ENCODE measurements around the gene MOB4.
"Not testable (repeated sequence)": the region's sequence is repeated elsewhere in the genome, so short reads cannot be mapped to it uniquely, and the experiment has no call there.

MOB4 gene

DNA sequence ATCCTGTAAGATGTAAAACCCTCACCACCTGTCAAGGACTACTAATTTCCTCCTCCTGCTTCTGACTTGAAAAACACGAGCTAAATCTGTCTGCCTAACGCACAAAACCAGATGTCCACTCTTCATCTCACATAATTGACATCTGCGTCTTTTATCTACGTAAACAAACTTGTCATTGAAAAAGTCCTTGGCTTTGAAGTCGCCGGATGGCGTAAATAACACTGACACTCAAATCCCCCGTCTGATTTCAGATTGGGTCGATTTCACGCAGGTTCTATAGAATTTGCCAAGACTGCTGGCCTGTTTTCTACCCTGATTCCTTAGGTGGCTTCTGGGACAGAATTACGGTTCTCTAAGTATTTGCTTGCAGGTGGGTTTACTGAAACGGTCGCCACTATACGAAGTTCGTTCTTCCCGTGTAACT is 539 bp upstream of the MOB4 start:
- no peak for FAIRE-seq

DNA sequence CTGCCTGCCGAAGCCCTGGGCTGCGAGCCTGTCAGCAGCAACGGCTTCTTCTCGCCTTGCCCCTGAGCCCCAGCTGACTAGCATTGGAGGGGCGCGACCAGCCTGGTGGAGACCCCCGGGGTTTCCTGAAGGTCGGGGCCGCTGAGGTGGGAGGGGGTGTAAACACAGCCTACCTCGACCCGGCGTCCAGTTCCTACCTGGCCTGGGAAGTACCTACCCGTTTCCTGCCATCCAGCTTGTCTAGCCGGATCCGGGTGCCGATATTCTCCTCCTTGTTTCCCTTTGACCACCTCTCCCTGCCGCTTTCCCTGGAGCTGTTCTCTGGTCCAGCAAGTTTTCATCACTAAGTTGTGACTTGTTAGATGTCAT is 511 bp downstream of the MOB4 start:
- no peak for FAIRE-seq

DNA sequence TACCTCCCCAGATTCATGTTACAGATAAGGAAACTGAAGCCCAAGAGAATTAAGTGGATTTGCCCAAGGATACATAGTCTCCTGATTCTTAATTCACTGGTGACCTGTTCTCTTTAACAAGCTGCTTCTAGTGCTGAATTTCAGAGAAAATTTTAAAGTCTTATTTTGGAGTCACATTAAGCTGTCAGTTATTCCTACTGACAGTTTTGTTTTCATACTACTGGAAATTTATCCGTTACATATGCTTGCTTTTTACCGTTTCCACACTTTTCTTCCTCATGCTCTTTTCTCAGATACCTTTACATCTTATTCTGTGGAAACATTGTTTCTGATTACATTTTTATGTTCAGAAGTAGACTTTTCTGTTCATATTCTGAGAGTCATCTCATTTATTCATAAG is 1.3 kb downstream of the MOB4 start:
- no peak for FAIRE-seq

DNA sequence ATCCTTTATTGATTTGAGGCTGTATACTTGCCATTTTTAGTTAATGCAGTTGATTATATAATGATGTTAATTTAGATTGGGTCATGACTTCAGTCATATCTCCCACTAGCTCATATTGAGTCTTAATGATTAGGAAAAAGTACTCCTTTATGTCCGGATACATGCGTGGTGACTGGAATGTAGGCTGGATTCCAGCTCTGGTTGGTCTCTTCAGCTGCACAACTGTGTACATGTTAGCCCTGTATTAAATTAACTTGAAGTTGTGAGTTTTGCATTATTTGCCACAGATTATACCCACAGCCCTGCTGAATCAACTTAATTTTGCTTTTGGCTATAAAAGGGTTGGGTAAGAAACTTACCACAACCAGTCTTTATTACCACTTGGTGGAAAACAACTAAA is 22.5 kb downstream of the MOB4 start:
- FAIRE-seq = no peak

DNA sequence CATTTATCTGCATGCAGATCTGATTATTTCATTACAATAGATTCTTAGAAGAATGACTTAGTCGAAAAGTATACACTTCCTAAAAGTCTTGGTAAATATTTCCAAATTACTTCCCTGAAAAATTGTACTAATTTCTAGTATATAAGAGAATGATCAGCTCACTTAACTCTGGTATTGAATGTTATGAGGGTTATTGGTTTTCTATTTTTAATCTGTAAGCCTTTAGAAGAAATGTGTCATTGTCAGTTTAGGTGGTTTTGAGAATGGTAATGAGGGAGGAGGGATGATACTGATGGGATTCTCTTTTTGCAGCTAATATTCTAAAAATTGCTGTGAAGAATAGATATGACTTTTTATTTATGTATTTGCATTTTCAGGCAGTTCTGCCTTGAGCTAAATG is 23.9 kb downstream of the MOB4 start:
- FAIRE-seq = no peak

DNA sequence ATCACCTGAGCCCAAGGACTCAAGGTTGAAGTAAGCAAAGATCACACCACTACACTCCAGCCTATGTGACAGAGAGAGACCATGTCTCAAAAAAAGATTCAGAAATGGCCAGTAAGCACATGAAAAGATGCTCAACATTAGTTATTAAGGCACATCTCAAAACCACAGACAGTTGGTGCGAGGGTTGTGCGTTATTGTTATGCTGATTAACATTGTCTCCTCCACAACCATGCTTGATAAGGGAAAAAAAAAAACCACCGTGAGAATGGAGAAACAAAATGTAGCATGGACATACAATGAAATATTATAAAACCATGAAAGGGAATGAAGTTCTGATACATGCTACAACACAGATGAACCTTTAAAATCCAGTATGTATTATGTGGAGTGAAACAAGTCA is 27.3 kb downstream of the MOB4 start:
- FAIRE-seq = no peak

DNA sequence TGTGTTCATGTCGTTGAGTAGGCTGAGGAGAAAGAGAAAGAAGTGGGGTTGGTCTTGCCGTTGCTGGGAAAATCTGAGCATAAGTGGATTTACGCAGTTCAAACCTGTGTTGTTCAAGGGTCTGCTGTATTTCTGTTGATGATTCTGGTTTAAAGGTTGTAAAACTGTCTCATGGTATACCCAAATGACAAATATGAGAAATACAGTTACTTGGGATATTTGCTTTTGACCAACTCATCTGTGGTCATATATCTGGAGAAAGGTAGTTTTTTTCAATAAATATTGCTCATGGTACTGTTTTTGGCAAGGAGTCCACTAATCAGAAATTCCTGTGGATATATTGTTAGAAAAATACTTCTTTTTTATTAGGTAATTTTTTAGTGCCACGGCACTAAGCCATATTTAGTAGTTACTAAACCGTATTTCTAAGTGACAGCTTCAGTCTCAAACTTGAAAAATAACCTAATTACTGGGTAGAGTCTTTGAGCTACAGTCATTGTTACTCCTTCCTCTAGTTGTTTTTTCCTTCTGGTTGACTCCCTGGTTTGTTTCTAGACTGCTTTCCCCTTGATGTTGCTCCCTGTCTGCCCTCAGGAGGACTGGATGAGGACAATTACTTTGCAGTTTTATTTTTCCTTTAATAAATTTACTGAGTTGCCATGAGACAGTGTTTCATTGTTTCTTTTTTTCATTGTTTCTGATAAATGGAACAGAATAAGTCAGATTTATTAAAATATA is 31.5 kb downstream of the MOB4 start:
- FAIRE-seq = no peak

DNA sequence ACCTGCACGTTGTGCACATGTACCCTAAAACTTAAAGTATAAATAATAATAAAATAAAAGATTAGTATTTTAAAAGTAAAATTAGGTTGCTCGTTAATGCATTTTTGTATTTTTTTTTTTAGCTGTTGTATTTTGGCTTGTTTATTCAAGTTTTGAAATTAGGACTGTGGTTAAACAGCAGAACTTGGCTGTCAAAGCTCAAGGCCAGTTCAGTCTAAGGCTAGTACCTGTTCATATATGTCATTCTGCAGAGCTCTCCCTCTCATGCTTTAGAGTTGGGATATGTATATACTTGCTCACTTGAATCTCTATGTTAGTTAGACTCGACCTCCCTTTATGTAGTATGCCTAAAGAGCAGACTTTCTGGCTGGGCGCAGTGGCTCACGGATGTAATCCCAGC is 32.7 kb downstream of the MOB4 start:
- FAIRE-seq = no peak

DNA sequence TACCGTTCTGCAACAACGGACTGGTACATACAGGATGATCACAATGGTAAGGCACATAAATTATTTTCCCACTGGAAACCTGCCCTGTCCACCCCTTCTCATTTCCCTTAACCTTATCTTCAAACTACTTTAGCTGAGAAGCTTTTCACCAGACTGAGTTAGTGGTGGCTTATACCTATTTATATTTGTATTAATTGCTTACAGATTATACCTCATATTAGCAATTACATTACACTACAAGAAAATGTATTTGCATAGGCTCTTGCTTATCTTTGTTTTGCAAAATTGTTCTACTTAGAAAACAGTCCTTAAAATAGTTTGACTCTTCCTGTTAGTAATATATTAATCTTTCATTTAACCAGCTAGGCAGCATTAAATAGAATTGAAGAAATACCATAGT is 35.4 kb downstream of the MOB4 start:
- peak; percentile 41 for FAIRE-seq

DNA sequence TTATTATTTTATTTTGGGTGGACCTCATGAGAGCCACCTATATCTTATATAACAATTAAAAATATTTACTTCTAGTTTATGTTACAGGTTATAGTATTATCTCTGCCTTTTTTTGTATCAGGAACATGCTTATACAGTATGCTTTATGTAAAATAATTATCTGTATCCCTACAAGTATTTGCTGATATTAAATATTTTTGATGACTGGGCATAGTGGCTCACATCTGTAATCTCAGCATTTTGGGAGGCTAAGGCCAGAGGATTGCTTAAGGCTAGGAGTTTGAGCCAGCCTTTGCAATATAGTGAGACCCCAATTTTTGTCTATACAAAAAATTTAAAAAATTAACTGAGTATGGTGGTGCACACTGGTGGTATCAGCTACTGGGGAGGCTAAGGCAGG is 39.6 kb downstream of the MOB4 start:
- FAIRE-seq = no peak

DNA sequence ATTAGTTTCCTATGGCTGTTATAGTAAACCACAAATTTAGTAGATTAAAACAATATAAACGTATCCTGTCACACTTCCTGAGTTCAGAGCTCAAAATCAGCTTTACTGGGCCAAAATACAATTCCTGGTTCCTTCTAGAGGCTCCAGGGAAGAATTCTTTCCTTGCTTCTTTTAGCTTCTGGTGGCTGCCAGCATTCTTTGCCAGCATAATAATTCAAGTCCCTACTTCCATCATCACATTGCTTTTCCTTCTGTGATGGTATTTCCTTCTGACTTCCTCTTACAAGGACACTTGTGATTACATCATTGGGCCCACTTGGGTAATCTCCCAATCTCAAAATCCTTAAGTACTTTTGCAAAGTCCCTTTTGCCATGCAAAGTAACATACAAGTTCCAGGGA is 40.6 kb downstream of the MOB4 start:
- no peak for FAIRE-seq

DNA sequence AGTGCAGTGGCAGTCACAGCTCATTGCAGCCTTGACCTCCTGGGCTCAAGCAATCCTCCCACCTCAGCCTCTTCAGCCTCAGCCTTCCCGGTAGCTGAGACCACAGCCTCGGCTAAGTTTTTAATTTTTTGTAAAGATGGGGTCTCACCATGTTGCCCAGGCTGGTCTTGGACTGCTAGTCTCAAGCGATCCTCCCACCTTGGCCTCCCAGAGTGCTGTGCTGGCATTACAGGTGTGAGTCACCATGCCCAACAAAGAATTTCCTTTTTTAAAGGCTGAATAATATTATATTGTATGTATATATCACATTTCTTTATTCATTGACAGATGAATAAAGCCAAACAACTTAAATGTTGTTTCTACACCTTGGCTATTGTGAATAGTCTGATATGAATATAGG is 42.5 kb downstream of the MOB4 start:
- FAIRE-seq = no peak

DNA sequence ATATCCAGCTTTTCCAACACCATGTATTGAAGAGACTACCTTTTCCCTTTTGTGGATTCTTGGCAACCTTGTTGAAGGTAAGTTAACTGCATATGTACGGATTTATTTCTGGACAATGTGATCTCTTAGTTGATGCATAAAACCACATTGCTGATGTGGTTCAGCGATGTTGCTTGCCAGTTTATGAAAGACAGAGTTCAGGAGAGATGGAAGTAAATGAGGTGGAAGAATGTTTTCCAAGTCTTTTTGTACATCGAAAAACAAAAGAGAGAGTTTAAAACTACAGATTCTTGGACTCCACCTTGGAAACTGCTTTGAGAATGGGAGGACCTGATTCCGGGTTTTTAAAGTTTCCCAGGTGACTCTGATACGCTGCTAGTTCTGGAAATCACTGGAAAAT is 43.8 kb downstream of the MOB4 start:
- no peak for FAIRE-seq

DNA sequence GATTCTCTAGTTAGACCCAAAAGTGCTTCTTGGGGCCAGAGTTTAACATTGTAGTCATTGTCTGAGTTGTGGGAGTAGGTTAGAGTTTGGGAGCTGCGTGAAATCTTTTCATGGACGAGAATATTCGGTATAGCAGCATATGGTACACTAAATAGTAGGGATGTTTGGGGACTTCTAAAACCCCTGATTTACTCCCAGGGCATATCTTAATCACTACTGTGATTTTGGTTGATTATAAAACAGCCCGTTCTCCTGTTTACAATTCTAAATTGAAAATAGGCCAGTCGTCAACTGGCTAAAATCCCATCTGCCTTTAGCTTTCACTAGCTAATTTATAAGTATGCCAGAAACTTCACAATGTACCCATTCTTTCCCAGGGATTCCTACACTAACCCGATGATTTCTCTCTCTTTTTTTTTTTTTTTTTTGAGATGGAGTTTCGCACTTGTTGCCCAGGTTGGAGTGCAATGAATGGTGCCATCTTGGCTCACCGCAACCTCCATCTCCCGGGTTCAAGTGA is 44.3 kb downstream of the MOB4 start:
- no peak for FAIRE-seq

DNA sequence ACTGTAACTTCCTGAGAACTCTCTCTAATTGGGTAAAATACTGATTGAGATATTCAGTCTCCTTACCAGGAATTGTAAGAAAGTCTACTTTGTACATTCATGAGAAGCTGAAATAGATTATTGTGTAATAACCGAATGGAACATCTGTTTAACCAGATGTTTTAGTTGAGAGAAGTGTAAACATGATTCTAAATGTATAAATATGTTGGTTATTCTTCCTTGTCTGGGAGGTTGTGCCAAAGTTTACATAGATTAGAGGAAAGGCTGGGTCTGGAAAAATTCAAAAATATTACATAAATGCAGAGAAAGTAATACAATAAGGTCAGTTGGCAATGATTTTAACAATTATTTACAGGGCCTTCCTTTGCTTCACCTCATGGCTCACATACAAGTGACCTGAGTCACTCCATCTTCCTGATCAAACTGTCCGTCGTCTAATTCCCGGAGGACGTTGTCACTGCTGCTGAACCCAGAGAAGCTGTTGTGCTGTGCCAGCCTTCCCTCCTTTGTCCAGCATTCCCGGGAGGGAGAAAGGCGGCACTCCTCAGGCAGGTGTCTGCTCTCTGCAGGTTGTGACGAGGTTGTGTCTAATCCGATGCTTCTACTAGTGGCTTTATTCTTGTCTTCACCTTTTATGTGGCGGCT is 55.9 kb downstream of the MOB4 start:
- FAIRE-seq = no peak

DNA sequence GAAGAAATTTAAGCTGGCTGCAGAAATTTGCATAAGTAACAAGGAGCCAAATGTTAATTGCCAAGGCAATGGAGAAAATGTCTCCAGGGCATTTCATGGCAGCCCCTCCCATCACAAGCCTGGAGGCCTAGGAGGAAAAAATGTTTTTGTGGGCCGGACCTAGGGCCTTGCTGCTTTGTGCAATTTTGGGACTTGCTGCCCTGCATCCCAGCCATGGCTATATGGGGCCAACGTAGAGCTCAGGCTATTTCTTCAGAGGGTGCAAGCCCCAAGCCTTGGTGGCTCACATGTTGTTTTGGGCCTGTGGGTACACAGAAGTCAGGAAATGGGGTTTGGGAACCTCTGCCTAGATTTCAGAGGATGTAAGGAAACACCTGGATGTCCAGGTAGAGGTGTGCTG is 57.7 kb downstream of the MOB4 start:
- FAIRE-seq = no peak

DNA sequence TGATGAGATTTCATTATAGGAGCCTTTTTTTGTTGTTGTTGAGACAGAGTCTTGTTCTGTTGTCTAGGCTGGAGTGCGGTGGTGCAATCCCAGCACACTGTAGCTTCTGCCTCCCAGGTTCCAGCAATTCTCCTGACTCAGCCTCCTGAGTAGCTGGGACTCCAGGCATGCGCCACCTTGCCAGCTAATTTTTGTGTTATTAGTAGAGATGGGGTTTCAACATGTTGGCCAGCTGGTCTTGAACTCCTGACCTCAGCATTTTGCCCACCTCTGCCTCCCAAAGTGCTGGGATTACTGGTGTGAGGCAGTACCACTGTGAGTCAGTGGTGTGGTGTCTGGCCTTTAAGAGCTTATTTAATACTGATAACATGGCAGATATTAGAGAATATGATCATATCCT is 60.1 kb downstream of the MOB4 start:
- no peak for FAIRE-seq

DNA sequence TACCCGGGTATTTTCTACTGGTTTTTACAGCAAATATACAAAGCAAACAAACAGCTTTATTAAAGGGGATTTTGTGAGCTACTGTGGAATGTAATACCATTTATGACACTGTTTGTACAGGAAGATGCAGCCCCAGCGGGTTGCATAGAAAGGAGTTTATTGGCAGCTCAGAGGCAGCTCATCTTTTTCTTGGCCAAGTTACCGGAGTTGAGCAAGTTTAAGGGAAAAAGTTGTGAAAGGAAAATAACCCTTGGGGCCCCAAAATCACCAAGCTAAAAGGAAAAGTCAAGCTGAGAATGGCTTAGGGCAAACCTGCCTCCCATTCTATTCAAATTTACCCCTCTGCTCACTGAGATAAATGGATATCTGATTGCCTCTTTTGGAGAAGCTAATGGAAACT is 60.8 kb downstream of the MOB4 start:
- no peak for FAIRE-seq

DNA sequence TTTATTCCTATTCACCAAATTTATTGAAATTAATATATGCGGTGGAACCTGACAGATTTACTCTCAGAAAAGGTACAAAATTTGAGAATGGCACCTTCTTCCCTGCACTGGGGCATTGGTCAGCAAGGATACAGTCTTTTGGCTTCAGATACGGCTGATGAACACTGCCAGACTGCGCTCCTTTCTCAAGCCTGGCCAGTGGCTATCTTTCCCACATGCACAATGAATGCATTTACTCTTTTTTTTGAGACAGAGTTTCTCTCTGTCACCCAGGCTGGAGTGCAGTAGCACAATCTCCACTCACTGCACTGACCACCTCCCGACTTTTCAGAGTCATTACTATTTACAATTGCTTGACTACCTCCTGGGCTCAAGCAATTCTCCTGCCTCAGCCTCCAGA is 61.6 kb downstream of the MOB4 start:
- FAIRE-seq = no peak

DNA sequence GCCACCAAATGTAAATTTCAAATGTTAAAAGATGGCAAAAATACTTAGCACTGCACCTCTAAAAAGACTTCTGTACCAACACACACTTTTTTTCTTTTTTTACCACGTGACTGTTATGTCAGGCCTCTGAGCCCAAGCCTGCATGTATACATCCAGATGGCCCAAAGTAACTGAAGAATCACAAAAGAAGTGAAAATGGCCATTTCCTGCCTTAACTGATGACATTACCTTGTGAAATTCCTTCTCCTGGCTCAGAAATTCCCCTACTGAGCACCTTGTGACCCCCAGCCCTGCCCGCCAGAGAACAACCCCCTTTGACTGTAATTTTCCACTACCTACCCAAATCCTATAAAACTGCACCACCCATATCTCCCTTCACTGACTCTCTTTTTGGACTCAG is 62.4 kb downstream of the MOB4 start:
- FAIRE-seq = not testable (repeated sequence)

DNA sequence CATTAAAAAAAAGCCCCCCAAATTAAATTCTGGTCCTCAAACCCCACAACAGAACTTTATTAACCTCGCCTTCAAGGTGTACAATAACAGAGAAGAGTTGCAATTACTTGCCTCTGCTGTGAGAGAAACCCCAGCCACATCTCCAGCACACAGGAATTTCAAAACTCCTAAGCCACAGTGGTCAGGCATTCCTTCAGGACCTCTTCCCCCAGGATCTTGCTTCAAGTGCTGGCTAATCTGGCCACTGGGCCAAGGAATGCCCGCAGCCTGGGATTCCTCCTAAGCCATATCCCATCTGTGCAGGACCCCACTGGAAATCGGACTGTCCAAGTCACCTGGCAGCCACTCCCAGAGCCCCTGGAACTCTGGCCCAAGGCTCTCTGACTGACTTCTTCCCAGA is 64.3 kb downstream of the MOB4 start:
- not testable (repeated sequence) for FAIRE-seq

DNA sequence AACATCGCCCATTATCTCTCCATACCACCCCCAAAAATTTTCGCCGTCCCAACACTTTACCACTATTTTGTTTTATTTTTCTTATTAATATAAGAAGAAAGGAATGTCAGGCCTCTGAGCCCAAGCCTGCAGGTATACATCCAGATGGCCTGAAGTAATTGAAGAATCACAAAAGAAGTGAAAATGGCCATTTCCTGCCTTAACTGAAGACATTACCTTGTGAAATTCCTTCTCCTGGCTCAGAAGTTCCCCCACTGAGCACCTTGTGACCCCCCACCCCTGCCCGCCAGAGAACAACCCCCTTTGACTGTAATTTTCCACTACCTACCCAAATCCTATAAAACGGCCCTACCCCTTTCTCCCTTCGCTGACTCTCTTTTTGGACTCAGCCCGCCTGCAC is 71.4 kb downstream of the MOB4 start:
- not testable (repeated sequence) for FAIRE-seq

DNA sequence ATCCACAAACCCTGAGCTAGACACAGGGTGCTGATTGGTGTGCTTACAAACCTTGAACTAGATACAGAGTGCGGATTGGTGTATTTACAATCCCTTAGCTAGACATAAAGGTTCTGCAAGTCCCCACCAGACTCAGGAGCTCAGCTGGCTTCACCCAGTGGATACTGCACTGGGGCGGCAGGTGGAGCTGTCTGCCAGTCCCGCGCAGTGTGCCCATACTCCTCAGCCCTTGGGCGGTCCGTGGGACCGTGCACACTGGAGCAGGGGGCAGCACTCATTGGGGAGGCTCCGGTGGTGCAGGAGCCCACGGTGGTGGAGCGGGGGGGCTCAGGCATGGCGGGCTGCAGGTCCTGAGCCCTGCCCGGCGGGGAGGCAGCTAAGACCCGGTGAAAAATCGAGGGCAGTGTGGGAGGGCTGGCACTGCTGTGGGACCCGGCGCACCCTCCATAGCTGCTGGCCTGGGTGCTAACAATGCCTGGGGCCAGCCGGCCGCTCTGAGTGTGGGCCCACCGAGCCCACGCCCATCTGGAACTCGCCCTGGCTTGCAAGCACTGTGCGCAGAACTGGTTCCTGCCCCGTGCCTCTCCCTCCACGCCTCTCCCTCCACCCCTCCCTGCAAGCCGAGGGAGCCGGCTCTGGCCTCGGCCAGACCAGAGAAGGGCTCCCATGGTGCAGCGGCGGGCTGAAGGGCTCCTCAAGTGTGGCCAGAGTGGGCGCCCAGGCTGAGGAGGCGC is 75.6 kb downstream of the MOB4 start:
- FAIRE-seq = no peak

DNA sequence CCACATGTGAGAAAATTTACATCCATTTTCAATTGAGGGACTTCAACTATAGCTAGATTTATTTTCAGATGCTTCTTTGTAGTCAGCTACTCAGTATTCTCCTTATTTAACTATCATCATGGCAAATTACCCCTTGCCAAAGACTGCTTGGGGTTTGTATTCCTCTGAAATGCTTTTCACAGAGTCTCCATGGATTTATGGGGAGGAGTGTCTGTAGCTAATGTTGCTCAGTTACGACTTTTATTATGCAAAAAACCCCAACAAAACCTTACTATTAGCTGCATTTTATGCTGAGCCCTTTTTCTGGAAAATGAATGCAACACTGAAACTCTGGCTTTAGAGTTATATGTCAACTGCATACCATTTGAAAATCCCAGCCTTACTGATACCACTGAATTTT is 80.9 kb downstream of the MOB4 start:
- no peak for FAIRE-seq

Measured in islet of Langerhans (tissue), 1 donor.